ENCODE results near the gene C2CD3. TPM values are rescaled to one million over a fixed set of nuclear protein-coding genes. Genes with fewer than 3 reads are reported as not detected.
"Not testable (repeated sequence)": the region's sequence is repeated elsewhere in the genome, so short reads cannot be mapped to it uniquely, and the experiment has no call there.

Gene C2CD3
- total RNA-seq, 1 donor from 2014 or later, result 25.2 TPM

DNA sequence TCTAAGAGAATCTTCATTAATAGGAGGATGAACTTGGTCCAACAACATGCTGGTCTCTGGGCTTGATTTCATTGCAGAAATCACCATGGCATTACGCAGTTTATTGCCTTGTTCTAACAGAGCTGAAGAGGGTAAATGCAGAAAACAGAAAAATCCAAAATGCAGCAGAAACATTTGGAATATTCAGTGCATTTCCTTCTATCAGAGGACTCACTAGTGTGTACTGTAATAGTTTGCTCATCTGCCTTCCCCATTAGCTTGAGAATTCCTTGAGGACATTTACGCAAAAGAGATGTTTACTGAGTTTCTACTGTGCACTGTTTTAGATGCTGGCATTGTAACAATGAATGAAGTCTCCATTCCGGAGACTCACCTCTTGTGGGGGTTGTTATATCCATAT lies 37.4 kb downstream of the C2CD3 start:
- Mint-ChIP-seq H3K4me1 (ENCODE audit: unreplicated experiment) (peaks cover 30% of the 10 kb centered on the region), H3K27ac (ENCODE audit: unreplicated experiment) (no peak overlapping the region), H3K36me3 (ENCODE audit: unreplicated experiment) (peaks cover 23% of the 10 kb centered on the region), H3K9me3 (ENCODE audit: unreplicated experiment) (no peaks in the 10 kb centered on the region), H3K27me3 (ENCODE audit: unreplicated experiment) (no peaks in the 10 kb centered on the region), H3K4me3 (ENCODE audit: unreplicated experiment) (no peak overlapping the region)
- TF ChIP-seq, protein P1, sequence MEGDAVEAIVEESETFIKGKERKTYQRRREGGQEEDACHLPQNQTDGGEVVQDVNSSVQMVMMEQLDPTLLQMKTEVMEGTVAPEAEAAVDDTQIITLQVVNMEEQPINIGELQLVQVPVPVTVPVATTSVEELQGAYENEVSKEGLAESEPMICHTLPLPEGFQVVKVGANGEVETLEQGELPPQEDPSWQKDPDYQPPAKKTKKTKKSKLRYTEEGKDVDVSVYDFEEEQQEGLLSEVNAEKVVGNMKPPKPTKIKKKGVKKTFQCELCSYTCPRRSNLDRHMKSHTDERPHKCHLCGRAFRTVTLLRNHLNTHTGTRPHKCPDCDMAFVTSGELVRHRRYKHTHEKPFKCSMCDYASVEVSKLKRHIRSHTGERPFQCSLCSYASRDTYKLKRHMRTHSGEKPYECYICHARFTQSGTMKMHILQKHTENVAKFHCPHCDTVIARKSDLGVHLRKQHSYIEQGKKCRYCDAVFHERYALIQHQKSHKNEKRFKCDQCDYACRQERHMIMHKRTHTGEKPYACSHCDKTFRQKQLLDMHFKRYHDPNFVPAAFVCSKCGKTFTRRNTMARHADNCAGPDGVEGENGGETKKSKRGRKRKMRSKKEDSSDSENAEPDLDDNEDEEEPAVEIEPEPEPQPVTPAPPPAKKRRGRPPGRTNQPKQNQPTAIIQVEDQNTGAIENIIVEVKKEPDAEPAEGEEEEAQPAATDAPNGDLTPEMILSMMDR (IDR thresholded peaks at IDR 0.05), result no peak
- no peak for DNase-seq (ENCODE audit: extremely low spot score, unreplicated experiment)

DNA sequence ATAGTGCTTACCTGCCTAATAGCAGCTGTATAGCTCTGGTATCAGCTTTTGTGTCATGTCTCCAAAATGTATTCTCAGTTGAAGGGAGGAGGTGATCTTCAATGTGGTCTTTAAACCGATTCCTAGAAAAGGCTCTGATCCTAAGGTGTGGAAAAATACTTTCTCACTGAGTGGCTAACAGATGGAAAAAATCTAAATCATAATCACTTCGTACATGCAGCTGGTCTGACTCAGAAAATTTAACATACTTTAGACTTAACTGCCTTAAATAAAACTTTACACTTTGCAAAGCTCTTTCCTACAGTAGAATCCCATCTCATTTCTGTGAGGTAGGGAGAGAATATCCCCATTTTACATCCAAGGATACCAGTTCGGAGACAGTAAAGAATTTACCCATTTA lies 38.0 kb downstream of the C2CD3 start:
- Mint-ChIP-seq H3K9me3 (ENCODE audit: unreplicated experiment) (no peaks in the 10 kb centered on the region), H3K27ac (ENCODE audit: unreplicated experiment) (no peak overlapping the region), H3K27me3 (ENCODE audit: unreplicated experiment) (no peaks in the 10 kb centered on the region), H3K4me3 (ENCODE audit: unreplicated experiment) (no peak overlapping the region), H3K4me1 (ENCODE audit: unreplicated experiment) (peaks cover 24% of the 10 kb centered on the region), H3K36me3 (ENCODE audit: unreplicated experiment) (peaks cover 25% of the 10 kb centered on the region)
- no peak for DNase-seq (ENCODE audit: extremely low spot score, unreplicated experiment)
- TF ChIP-seq, protein P1 (IDR thresholded peaks at IDR 0.05), result no peak

DNA sequence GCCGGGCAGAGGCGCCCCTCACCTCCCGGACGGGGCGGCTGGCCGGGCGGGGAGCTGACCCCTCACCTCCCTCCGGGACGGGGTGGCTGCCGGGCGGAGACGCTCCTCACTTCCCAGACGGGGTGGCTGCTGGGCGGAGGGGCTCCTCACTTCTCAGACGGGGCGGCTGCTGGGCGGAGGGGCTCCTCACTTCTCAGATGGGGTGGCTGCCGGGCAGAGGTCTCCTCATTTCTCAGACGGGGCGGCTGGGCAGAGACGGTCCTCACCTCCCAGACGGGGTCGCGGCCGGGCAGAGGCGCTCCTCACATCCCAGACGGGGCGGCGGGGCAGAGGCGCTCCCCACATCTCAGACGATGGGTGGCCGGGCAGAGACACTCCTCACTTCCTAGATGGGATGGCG lies 41.7 kb downstream of the C2CD3 start:
- not testable (repeated sequence) for H3K27me3 Mint-ChIP-seq (ENCODE audit: unreplicated experiment); DNase-seq (ENCODE audit: extremely low spot score, unreplicated experiment); H3K4me3 Mint-ChIP-seq (ENCODE audit: unreplicated experiment); H3K9me3 Mint-ChIP-seq (ENCODE audit: unreplicated experiment); H3K27ac Mint-ChIP-seq (ENCODE audit: unreplicated experiment); H3K4me1 Mint-ChIP-seq (ENCODE audit: unreplicated experiment)
- H3K36me3 Mint-ChIP-seq (ENCODE audit: unreplicated experiment), result peaks cover 22% of the 10 kb centered on the region

DNA sequence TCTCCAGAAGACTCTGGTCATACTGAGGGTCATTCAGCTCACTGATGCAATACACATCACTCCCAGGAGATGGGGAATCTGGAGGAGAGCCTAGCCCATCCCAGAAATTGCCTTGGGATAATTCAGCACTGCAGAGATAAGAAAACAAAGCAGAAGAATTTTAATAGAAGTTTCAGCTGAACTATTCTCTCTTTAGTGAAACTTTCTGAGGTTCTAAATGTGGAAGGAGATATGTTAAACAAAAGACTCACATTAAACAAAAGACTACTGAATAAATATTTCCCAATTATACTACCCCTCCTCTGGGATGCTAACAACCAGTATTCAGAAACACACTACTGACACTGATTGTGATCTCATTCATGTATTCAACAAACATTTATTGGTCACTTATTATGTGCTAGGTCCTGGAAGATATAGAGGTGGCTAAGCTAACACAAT lies 47.8 kb downstream of the C2CD3 start:
- H3K27me3 Mint-ChIP-seq (ENCODE audit: unreplicated experiment), result no peaks in the 10 kb centered on the region
- H3K4me1 Mint-ChIP-seq (ENCODE audit: unreplicated experiment), result peaks cover 7% of the 10 kb centered on the region
- no peak for DNase-seq (ENCODE audit: extremely low spot score, unreplicated experiment)
- peak overlapping the region; percentile 8 for H3K27ac Mint-ChIP-seq (ENCODE audit: unreplicated experiment)
- no peak overlapping the region for H3K4me3 Mint-ChIP-seq (ENCODE audit: unreplicated experiment)
- H3K36me3 Mint-ChIP-seq (ENCODE audit: unreplicated experiment), result peaks cover 6% of the 10 kb centered on the region
- TF ChIP-seq, protein P1 (IDR thresholded peaks at IDR 0.05), result peak; percentile 12
- no peaks in the 10 kb centered on the region for H3K9me3 Mint-ChIP-seq (ENCODE audit: unreplicated experiment)

DNA sequence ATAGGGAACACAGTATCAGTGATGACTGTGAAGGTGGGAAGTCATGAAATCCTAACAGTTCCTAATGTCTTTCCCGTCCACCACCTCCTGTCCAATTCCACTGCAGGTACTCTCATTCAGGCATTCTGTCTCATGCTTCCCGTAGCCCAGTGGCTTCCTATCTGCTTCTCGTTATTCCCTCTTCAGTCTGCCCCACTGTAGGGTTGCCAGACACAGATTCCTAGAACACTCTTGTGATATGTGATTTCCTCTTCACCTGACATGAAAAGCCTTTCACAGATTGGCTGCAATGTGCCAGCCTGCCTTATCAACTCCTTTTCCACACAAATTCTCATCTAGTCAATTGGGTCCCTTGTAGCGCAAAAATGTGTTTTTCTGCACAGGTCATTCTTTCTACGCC lies 49.0 kb downstream of the C2CD3 start:
- Mint-ChIP-seq H3K27ac (ENCODE audit: unreplicated experiment) (no peak overlapping the region), H3K4me3 (ENCODE audit: unreplicated experiment) (no peak overlapping the region), H3K36me3 (ENCODE audit: unreplicated experiment) (peaks cover 9% of the 10 kb centered on the region), H3K9me3 (ENCODE audit: unreplicated experiment) (no peaks in the 10 kb centered on the region), H3K4me1 (ENCODE audit: unreplicated experiment) (peaks cover 7% of the 10 kb centered on the region), H3K27me3 (ENCODE audit: unreplicated experiment) (no peaks in the 10 kb centered on the region)
- TF ChIP-seq, protein P1 (IDR thresholded peaks at IDR 0.05), result no peak
- DNase-seq (ENCODE audit: extremely low spot score, unreplicated experiment), result no peak

DNA sequence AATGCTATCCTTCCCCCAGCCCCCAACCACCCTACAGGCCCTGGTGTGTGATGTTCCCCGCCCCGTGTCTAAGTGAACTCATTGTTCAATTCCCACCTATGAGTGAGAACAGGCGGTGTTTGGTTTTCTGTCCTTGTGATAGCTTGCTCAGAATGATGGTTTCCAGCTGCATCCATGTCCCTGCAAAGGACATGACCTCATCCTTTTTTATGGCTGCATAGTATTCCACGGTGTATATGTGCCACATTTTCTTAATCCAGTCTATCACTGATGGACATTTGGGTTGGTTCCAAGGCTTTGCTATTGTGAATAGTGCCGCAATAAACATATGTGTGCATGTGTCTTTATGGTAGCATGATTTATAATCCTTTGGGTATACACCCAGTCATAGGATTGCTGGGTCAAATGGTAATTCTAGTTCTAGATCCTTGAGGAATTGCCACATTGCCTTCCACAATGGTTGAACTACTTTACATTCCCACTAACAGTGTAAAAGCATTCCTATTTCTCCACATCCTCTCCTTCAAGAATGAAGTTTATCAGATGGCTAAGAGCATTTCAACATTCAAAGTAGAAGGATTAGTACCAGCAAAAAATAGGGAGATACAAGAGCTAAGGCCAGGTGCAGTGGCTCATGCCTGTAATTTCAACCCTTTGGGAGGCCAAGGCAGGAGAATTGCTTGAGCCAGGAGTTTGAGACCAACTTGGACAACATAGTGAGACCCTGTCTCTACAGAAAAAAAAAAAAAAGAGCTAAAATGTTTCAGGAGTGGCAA lies 50.4 kb downstream of the C2CD3 start:
- not testable (repeated sequence) for H3K4me3 Mint-ChIP-seq (ENCODE audit: unreplicated experiment); H3K9me3 Mint-ChIP-seq (ENCODE audit: unreplicated experiment); DNase-seq (ENCODE audit: extremely low spot score, unreplicated experiment); H3K4me1 Mint-ChIP-seq (ENCODE audit: unreplicated experiment); H3K27me3 Mint-ChIP-seq (ENCODE audit: unreplicated experiment); H3K27ac Mint-ChIP-seq (ENCODE audit: unreplicated experiment)
- H3K36me3 Mint-ChIP-seq (ENCODE audit: unreplicated experiment), result peaks cover 20% of the 10 kb centered on the region

All from osteocyte (in vitro differentiated cells).